Measurements from ENCODE around the gene MET. TPM values are rescaled to one million over a fixed set of nuclear protein-coding genes. Genes with fewer than 3 reads are reported as not detected.

Gene MET
- total RNA-seq, 1 donor from 2014 or later, result 22.8 TPM

GRCh38 chr7:116783666-116784318 is 111.8 kb downstream of the MET start:
- Mint-ChIP-seq H3K9me3 (no peaks in the 10 kb centered on the region), H3K27ac (no peak overlapping the region), H3K4me3 (no peak overlapping the region), H3K36me3 (peaks cover 2% of the 10 kb centered on the region), H3K27me3 (ENCODE audit: low read depth) (no peaks in the 10 kb centered on the region), H3K4me1 (peaks cover 33% of the 10 kb centered on the region)
- TF ChIP-seq CTCF (IDR thresholded peaks at IDR 0.05; ENCODE audit: unreplicated experiment), result no peak
- DNase-seq (ENCODE audit: low spot score in 2 of 2, unreplicated experiment in 2 of 2), result no peak

DNA sequence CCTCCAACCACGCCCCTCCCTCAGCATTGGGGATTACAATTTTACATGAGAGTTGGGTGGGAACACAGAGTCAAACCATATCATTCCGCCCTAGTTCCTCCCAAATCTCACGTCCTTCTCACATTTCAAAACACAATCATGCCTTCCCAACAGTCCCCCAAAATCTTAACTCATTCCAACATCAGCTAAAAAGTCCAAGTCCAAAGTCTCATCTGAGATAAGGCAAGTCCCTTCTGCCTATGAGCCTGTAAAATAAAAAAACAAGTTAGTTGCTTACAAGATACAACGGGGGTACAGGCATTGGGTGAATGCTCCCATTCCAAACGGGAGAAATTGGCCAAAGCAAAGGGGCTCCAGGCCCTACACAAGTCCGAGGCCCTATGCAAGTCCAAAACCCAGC is 112.7 kb downstream of the MET start:
- no peak overlapping the region for H3K27ac Mint-ChIP-seq
- H3K4me1 Mint-ChIP-seq, result peaks cover 29% of the 10 kb centered on the region
- no peak overlapping the region for H3K4me3 Mint-ChIP-seq
- DNase-seq (ENCODE audit: low spot score in 2 of 2, unreplicated experiment in 2 of 2), result no peak
- H3K27me3 Mint-ChIP-seq (ENCODE audit: low read depth), result no peaks in the 10 kb centered on the region
- no peaks in the 10 kb centered on the region for H3K9me3 Mint-ChIP-seq
- no peak for TF ChIP-seq CTCF (IDR thresholded peaks at IDR 0.05; ENCODE audit: unreplicated experiment)
- peaks cover 2% of the 10 kb centered on the region for H3K36me3 Mint-ChIP-seq

GRCh38 chr7:116785843-116786242 is 113.8 kb downstream of the MET start:
- peaks cover 5% of the 10 kb centered on the region for H3K36me3 Mint-ChIP-seq
- no peak overlapping the region for H3K27ac Mint-ChIP-seq
- no peaks in the 10 kb centered on the region for H3K27me3 Mint-ChIP-seq (ENCODE audit: low read depth)
- peaks cover 19% of the 10 kb centered on the region for H3K4me1 Mint-ChIP-seq
- TF ChIP-seq CTCF (IDR thresholded peaks at IDR 0.05; ENCODE audit: unreplicated experiment), result no peak
- no peak for DNase-seq (ENCODE audit: low spot score in 2 of 2, unreplicated experiment in 2 of 2)
- no peak overlapping the region for H3K4me3 Mint-ChIP-seq
- H3K9me3 Mint-ChIP-seq, result no peaks in the 10 kb centered on the region

DNA sequence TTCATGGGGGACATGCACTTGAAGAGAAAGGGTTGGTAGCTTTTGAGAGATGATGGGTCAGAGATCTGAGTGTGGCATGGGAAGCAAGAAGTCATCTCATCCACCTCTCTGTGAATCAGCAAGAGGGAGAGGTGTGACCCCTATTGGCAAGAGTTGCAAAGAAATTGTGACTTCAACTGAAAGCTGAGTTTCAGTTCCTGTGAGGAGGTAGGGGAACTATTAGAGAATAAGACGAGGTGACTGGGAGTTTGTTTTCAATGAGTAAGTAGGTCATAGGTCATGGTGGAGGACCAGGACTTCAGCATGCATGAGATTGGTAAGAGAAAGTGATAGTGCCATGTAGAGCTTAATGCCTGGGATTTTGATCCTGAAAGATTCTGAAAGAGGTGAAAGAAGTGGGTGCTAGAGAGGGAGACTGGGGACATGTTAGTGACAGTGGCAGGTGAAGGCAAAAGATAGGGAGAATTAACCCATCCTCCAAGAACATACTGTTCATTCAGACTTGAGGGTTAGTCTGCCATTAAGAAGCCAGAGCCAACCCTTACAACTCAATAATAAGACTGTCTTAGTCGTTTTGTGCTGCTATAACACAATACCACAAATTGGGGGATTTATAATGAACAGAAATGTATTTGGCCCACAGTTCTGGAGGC is 114.9 kb downstream of the MET start:
- Mint-ChIP-seq H3K9me3 (no peaks in the 10 kb centered on the region), H3K36me3 (peaks cover 5% of the 10 kb centered on the region), H3K4me1 (peaks cover 11% of the 10 kb centered on the region), H3K4me3 (no peak overlapping the region), H3K27me3 (ENCODE audit: low read depth) (no peaks in the 10 kb centered on the region), H3K27ac (no peak overlapping the region)
- no peak for DNase-seq (ENCODE audit: low spot score in 2 of 2, unreplicated experiment in 2 of 2)
- TF ChIP-seq CTCF (IDR thresholded peaks at IDR 0.05; ENCODE audit: unreplicated experiment), result no peak

DNA sequence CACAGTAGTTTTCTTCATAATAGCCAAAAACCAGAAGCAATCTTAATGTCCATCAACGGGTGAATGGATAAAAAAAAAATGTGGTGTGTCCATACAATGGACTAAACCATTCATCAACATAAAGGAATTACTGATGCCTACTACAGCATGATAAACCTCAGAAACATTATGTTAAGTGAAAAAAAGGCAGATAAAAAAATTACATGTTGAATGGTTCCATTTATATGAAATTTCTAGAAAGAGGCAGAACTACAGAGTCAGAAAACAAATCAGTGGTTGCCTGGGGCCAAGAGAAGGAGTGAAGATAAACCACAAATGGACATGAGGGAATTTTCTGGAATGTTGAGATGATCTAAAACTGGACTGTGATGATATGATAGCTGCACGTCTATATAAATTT is 115.9 kb downstream of the MET start:
- Mint-ChIP-seq H3K9me3 (no peaks in the 10 kb centered on the region), H3K4me1 (peaks cover 1% of the 10 kb centered on the region), H3K4me3 (no peak overlapping the region), H3K36me3 (peaks cover 9% of the 10 kb centered on the region), H3K27me3 (ENCODE audit: low read depth) (no peaks in the 10 kb centered on the region), H3K27ac (no peak overlapping the region)
- no peak for DNase-seq (ENCODE audit: low spot score in 2 of 2, unreplicated experiment in 2 of 2)
- no peak for TF ChIP-seq CTCF (IDR thresholded peaks at IDR 0.05; ENCODE audit: unreplicated experiment)

Measured in mesothelial cell of epicardium (in vitro differentiated cells).